HCT116 (cell line): ENCODE data around the gene SAMD10. TPM values are rescaled to one million over a fixed set of nuclear protein-coding genes. Genes with fewer than 3 reads are reported as not detected.

Experiments
- ATAC-seq: fragments of 200-7000 bp; cut with Tn5 transposase; 2 replicates; pipeline ENCODE4 v1.9.1; 2020; ENCODE audit warnings: mild to moderate bottlenecking, moderate library complexity
- BruUV-seq: library from RNA; stranded (reverse); fragments of 400-500 nt; replicated peaks from 2 replicates; lab custom pipeline; 2021; lab: Mats Ljungman, UMichigan
- CTCF ChIA-PET: fragments of 300-600 bp; sonication (Branson Sonifier 250); formaldehyde crosslinking; loops from one replicate; lab custom pipeline; 2021; ENCODE audit warnings: antibody characterized with exemption; lab: Charles Lee
- POLR2A ChIA-PET: fragments of 300-600, 350-600 bp; sonication (Branson Sonifier 250); formaldehyde crosslinking; loops from one replicate; lab custom pipeline; 2021; ENCODE audit warnings: antibody characterized with exemption; lab: Charles Lee
- RAD21 ChIA-PET, 2 experiments: fragments of 300-600 bp; sonication (Branson Sonifier 250); formaldehyde crosslinking; loops; one replicate each; lab custom pipeline; 2023; ENCODE audit warnings: low total read pairs in 2 of 2; ENCODE audit not compliant: uncharacterized antibody in 2 of 2, unreplicated experiment in 2 of 2, low non-redundant PET in 1 of 2; lab: Charles Lee
- DNase-seq: peaks from one replicate; pipeline ENCODE4 v3.0.0-alpha.2; 2010; ENCODE audit warnings: low read depth, low spot score
- H2AFZ ChIP-seq: fragments of 200-600 bp; shearing (Covaris generic), sonication (generic); 2 replicates; pipeline ENCODE4 v1.6.1; 2017; ENCODE audit warnings: low read depth, mixed run types, mixed read lengths, antibody characterized with exemption, low read length; ENCODE audit not compliant: poor library complexity, severe bottlenecking
- H3K27ac ChIP-seq: 2 replicates; pipeline ENCODE4 v1.5.1; 2012; ENCODE audit warnings: low read depth, low read length
- H3K27me3 ChIP-seq: fragments of 200-600 bp; sonication (generic); 2 replicates; pipeline ENCODE4 v1.6.1; 2016; ENCODE audit warnings: mixed run types, low read length, mixed read lengths; ENCODE audit not compliant: insufficient read depth
- H3K36me3 ChIP-seq, 2 experiments: fragments of 200-500 bp in 1 of 2; fragments of 200-600 bp in 1 of 2; sonication (Bioruptor generic) in 1 of 2; sonication (generic) in 1 of 2; 2 replicates each; pipeline versions ENCODE4 v1.5.1 to v1.6.1; 2014 to 2016; ENCODE audit warnings: low read length in 2 of 2, inconsistent platforms in 1 of 2, mixed read lengths in 1 of 2, mixed run types in 1 of 2; ENCODE audit not compliant: insufficient read depth in 2 of 2, control insufficient read depth in 1 of 2
- H3K4me1 ChIP-seq, 2 experiments: fragments of 200-600 bp in 1 of 2; sonication (generic) in 1 of 2; 2 replicates each; pipeline versions ENCODE4 v1.5.1 to v1.6.1; 2012 to 2017; ENCODE audit warnings: low read length in 2 of 2, inconsistent platforms in 1 of 2, mild to moderate bottlenecking in 1 of 2, mixed read lengths in 1 of 2, mixed run types in 1 of 2, moderate library complexity in 1 of 2; ENCODE audit not compliant: insufficient read depth in 2 of 2, control insufficient read depth in 1 of 2
- H3K4me2 ChIP-seq: fragments of 200-600 bp; sonication (generic); 2 replicates; pipeline ENCODE4 v1.6.1; 2017; ENCODE audit warnings: mixed run types, low read length, mixed read lengths
- H3K4me3 ChIP-seq, 2 experiments: fragments of 200-600 bp in 1 of 2; sonication (generic) in 1 of 2; replicated peaks in 1 of 2; 2 replicates each; pipeline ENCODE4 v1.5.1; 2011 to 2016; ENCODE audit warnings: low read length in 2 of 2, control low read depth in 1 of 2, low read depth in 1 of 2, mild to moderate bottlenecking in 1 of 2, mixed read lengths in 1 of 2, mixed run types in 1 of 2
- H3K79me2 ChIP-seq: fragments of 200-600 bp; sonication (generic); 2 replicates; pipeline ENCODE4 v1.6.1; 2017; ENCODE audit warnings: mild to moderate bottlenecking, mixed run types, low read length, moderate library complexity, mixed read lengths; ENCODE audit not compliant: insufficient read depth
- H3K9ac ChIP-seq: fragments of 200-600 bp; sonication (generic); 2 replicates; pipeline ENCODE4 v1.6.1; 2016; ENCODE audit warnings: low read length, mixed read lengths
- H3K9me2 ChIP-seq: fragments of 200-600 bp; sonication (generic), shearing (Covaris generic); 2 replicates; pipeline ENCODE4 v1.6.1; 2017; ENCODE audit warnings: mixed run types, mild to moderate bottlenecking, moderate library complexity; ENCODE audit not compliant: insufficient read depth
- H3K9me3 ChIP-seq, 2 experiments: fragments of 200-500 bp in 1 of 2; fragments of 200-600 bp in 1 of 2; sonication (Bioruptor generic) in 1 of 2; sonication (generic) in 1 of 2; 2 replicates each; pipeline ENCODE4 v1.6.1; 2014 to 2017; ENCODE audit warnings: low read length in 2 of 2, mixed read lengths in 2 of 2, inconsistent platforms in 1 of 2, low read depth in 1 of 2, mild to moderate bottlenecking in 1 of 2, mixed run types in 1 of 2, moderate library complexity in 1 of 2; ENCODE audit not compliant: control insufficient read depth in 1 of 2, insufficient read depth in 1 of 2
- H4K20me1 ChIP-seq: fragments of 200-600 bp; sonication (generic), shearing (Covaris generic); 2 replicates; pipeline ENCODE4 v1.6.1; 2017; ENCODE audit warnings: mixed run types, mild to moderate bottlenecking, moderate library complexity; ENCODE audit not compliant: insufficient read depth
- CBX3 ChIP-seq: IDR thresholded peaks from 2 replicates; pipeline ENCODE4 v1.6.1; 2012; ENCODE audit warnings: low read depth
- CTCF ChIP-seq, 3 experiments: fragments of 200-600 bp in 1 of 3; sonication (generic) in 1 of 3; IDR thresholded peaks in 2 of 3; conservative IDR thresholded peaks in 1 of 3; 2 replicates each; pipeline ENCODE4 v1.5.1; 2012 to 2017; ENCODE audit warnings: low read depth in 2 of 3, low read length in 2 of 3, antibody characterized with exemption in 1 of 3, borderline replicate concordance in 1 of 3, control low read depth in 1 of 3, mild to moderate bottlenecking in 1 of 3, mixed read lengths in 1 of 3, mixed run types in 1 of 3, moderate library complexity in 1 of 3; ENCODE audit not compliant: insufficient read depth in 1 of 3
- ELF1 ChIP-seq: IDR thresholded peaks from 2 replicates; pipeline ENCODE4 v1.6.1; 2012; ENCODE audit warnings: low read depth, borderline replicate concordance
- MAX ChIP-seq: IDR thresholded peaks from 2 replicates; pipeline ENCODE4 v1.6.1; 2012
- REST ChIP-seq: IDR thresholded peaks from 2 replicates; pipeline ENCODE4 v1.6.1; 2012; ENCODE audit warnings: low read depth
- TCF7L2 ChIP-seq: IDR thresholded peaks from 2 replicates; pipeline ENCODE4 v1.7.0; 2011; ENCODE audit warnings: borderline replicate concordance, inconsistent platforms; ENCODE audit not compliant: insufficient read depth, insufficient read length; ENCODE audit errors: extremely low read depth
- YY1 ChIP-seq: IDR thresholded peaks from 2 replicates; pipeline ENCODE4 v1.6.1; 2011; ENCODE audit warnings: low read length, low read depth, moderate library complexity, mild to moderate bottlenecking; ENCODE audit not compliant: insufficient replicate concordance; ENCODE audit errors: extremely low read depth
- intact Hi-C: fragments of 100-400 bp; cut with micrococcal nuclease; formaldehyde crosslinking; loops from 2 replicates; pipeline ENCODE4 v1.10.0; 2022
- total RNA-seq: library from RNA; stranded (reverse); gene quantifications from one replicate; pipeline ENCODE4 v1.2.1, GENCODE V29; 2021; ENCODE audit not compliant: unreplicated experiment

SAMD10 gene
- total RNA-seq, 1 experiment from 2014 or later = 4.2 TPM

- POLR2A ChIA-PET = no interaction called here
- Histone ChIP-seq H3K9me3 (no peaks in the 10 kb centered on the region), H3K27me3 (no peaks in the 10 kb centered on the region), H3K9me2 (no peaks in the 10 kb centered on the region), H4K20me1 (no peaks in the 10 kb centered on the region), H3K4me3 (no peak overlapping the region), H3K9ac (no peak overlapping the region), H2AFZ (no peak overlapping the region), H3K4me1 (no peaks in the 10 kb centered on the region), H3K4me2 (no peak overlapping the region), H3K36me3 (peaks cover 40 to 48% of the 10 kb centered on the region in 2 experiments), H3K79me2 (no peaks in the 10 kb centered on the region), H3K27ac (no peak overlapping the region)
- no TSS peak for BruUV-seq
- no peak for ATAC-seq
- intact Hi-C loops = no loop called here
- RAD21 ChIA-PET = no interaction called here
- TF ChIP-seq YY1 (no peak), MAX (no peak), CBX3 (no peak), TCF7L2 (no peak), REST (no peak), ELF1 (no peak), CTCF (IDR thresholded peaks at IDR 0.05 in 2 of 3, conservative IDR thresholded peaks at IDR 0.05 in 1 of 3; ENCODE audit: borderline replicate concordance in 1 of 3, insufficient read depth in 1 of 3, low read depth in 2 of 3, low read length in 2 of 3) (no peak)
- CTCF ChIA-PET = no interaction called here
- no peak for DNase-seq
Measured at GRCh38 chr20:64021124-64021975, 41.9 kb upstream of the SAMD10 start.
